Neural progenitor cell (in vitro differentiated cells): ENCODE data around the gene PPP4C.
"Not testable (repeated sequence)": the region's sequence is repeated elsewhere in the genome, so short reads cannot be mapped to it uniquely, and the experiment has no call there.

Source experiments
- CTCF ChIP-seq: fragments of 200-600 bp; sonication (generic); IDR thresholded peaks from 2 replicates; pipeline ENCODE4 v1.5.1; 2017; ENCODE audit warnings: antibody characterized with exemption, mild to moderate bottlenecking
- EZH2 ChIP-seq: fragments of 200-600 bp; sonication (generic); IDR thresholded peaks from 2 replicates; pipeline ENCODE4 v1.6.1; 2017; ENCODE audit warnings: antibody characterized with exemption, mild to moderate bottlenecking, moderate library complexity
- EZH2phosphoT487 ChIP-seq: fragments of 200-600 bp; sonication (generic); IDR thresholded peaks from 2 replicates; pipeline ENCODE4 v1.6.1; 2017; ENCODE audit warnings: antibody characterized with exemption

GRCh38 chr16:30114833-30115232, 39.0 kb downstream of the PPP4C start:
- not testable (repeated sequence) for TF ChIP-seq CTCF, EZH2, EZH2phosphoT487
